Activated naive CD4-positive, alpha-beta T cell treated with anti-CD3 and anti-CD28 coated beads, Interleukin-2, amount 50 U/mL, for 24 hours (primary cell): ENCODE data around the gene TNS1.
"Not testable (repeated sequence)": the region's sequence is repeated elsewhere in the genome, so short reads cannot be mapped to it uniquely, and the experiment has no call there.

Experiments
- H3K27ac Mint-ChIP-seq: one replicate; pipeline ENCODE4 v1.8.0; 2021; ENCODE audit warnings: mild to moderate bottlenecking, mixed read lengths
- H3K27me3 Mint-ChIP-seq: one replicate; pipeline ENCODE4 v1.8.0; 2021; ENCODE audit warnings: mixed read lengths
- H3K36me3 Mint-ChIP-seq: one replicate; pipeline ENCODE4 v1.8.0; 2021; ENCODE audit warnings: mixed read lengths
- H3K4me1 Mint-ChIP-seq: one replicate; pipeline ENCODE4 v1.8.0; 2021; ENCODE audit warnings: mixed read lengths
- H3K4me3 Mint-ChIP-seq: one replicate; pipeline ENCODE4 v1.8.0; 2021; ENCODE audit warnings: mild to moderate bottlenecking, mixed read lengths
- H3K9me3 Mint-ChIP-seq: one replicate; pipeline ENCODE4 v1.8.0; 2021; ENCODE audit warnings: mixed read lengths

Gene TNS1

GRCh38 chr2:217794133-217794986 lies 208.4 kb downstream of the TNS1 start:
- peaks cover 10% of the 10 kb centered on the region for H3K4me1 Mint-ChIP-seq
- H3K36me3 Mint-ChIP-seq = no peaks in the 10 kb centered on the region
- H3K9me3 Mint-ChIP-seq = no peaks in the 10 kb centered on the region
- no peak overlapping the region for H3K4me3 Mint-ChIP-seq
- no peaks in the 10 kb centered on the region for H3K27me3 Mint-ChIP-seq
- H3K27ac Mint-ChIP-seq = no peak overlapping the region

GRCh38 chr2:217793566-217794132 lies 209.1 kb downstream of the TNS1 start:
- no peaks in the 10 kb centered on the region for H3K36me3 Mint-ChIP-seq
- peaks cover 13% of the 10 kb centered on the region for H3K4me1 Mint-ChIP-seq
- no peaks in the 10 kb centered on the region for H3K9me3 Mint-ChIP-seq
- H3K27ac Mint-ChIP-seq = no peak overlapping the region
- H3K27me3 Mint-ChIP-seq = no peaks in the 10 kb centered on the region
- H3K4me3 Mint-ChIP-seq = no peak overlapping the region

GRCh38 chr2:217792626-217793527 lies 209.9 kb downstream of the TNS1 start:
- Mint-ChIP-seq H3K27ac (no peak overlapping the region), H3K27me3 (no peaks in the 10 kb centered on the region), H3K4me3 (no peak overlapping the region), H3K36me3 (no peaks in the 10 kb centered on the region), H3K9me3 (no peaks in the 10 kb centered on the region), H3K4me1 (peaks cover 17% of the 10 kb centered on the region)

- Mint-ChIP-seq H3K9me3 (no peaks in the 10 kb centered on the region), H3K36me3 (no peaks in the 10 kb centered on the region), H3K4me1 (peaks cover 17% of the 10 kb centered on the region), H3K27me3 (no peaks in the 10 kb centered on the region), H3K4me3 (no peak overlapping the region), H3K27ac (no peak overlapping the region)
These were observed 211.2 kb downstream of the TNS1 start for GRCh38 chr2:217791551-217791950.

- Mint-ChIP-seq H3K27ac (no peak overlapping the region), H3K4me3 (peak overlapping the region; percentile 30), H3K36me3 (no peaks in the 10 kb centered on the region), H3K4me1 (peaks cover 17% of the 10 kb centered on the region), H3K27me3 (no peaks in the 10 kb centered on the region), H3K9me3 (no peaks in the 10 kb centered on the region)
These were observed 212.0 kb downstream of the TNS1 start for GRCh38 chr2:217790681-217791392.

GRCh38 chr2:217790195-217790594 lies 212.6 kb downstream of the TNS1 start:
- Mint-ChIP-seq H3K36me3 (no peaks in the 10 kb centered on the region), H3K4me3 (peak overlapping the region; percentile 30), H3K27ac (peak overlapping the region; percentile 56), H3K9me3 (no peaks in the 10 kb centered on the region), H3K27me3 (no peaks in the 10 kb centered on the region), H3K4me1 (peaks cover 20% of the 10 kb centered on the region)

GRCh38 chr2:217789736-217790181 lies 213.0 kb downstream of the TNS1 start:
- Mint-ChIP-seq H3K27me3 (no peaks in the 10 kb centered on the region), H3K4me3 (peak overlapping the region; percentile 30), H3K27ac (no peak overlapping the region), H3K9me3 (no peaks in the 10 kb centered on the region), H3K36me3 (no peaks in the 10 kb centered on the region), H3K4me1 (peaks cover 21% of the 10 kb centered on the region)

GRCh38 chr2:217789003-217789735 lies 213.6 kb downstream of the TNS1 start:
- Mint-ChIP-seq H3K36me3 (no peaks in the 10 kb centered on the region), H3K9me3 (no peaks in the 10 kb centered on the region), H3K4me1 (peaks cover 21% of the 10 kb centered on the region), H3K27me3 (no peaks in the 10 kb centered on the region), H3K27ac (no peak overlapping the region), H3K4me3 (peak overlapping the region; percentile 30)

GRCh38 chr2:217788669-217789002 lies 214.2 kb downstream of the TNS1 start:
- H3K4me3 Mint-ChIP-seq = no peak overlapping the region
- no peak overlapping the region for H3K27ac Mint-ChIP-seq
- H3K36me3 Mint-ChIP-seq = no peaks in the 10 kb centered on the region

GRCh38 chr2:217787160-217787877 lies 215.5 kb downstream of the TNS1 start:
- no peaks in the 10 kb centered on the region for H3K27me3 Mint-ChIP-seq
- no peak overlapping the region for H3K27ac Mint-ChIP-seq
- no peaks in the 10 kb centered on the region for H3K36me3 Mint-ChIP-seq
- no peak overlapping the region for H3K4me3 Mint-ChIP-seq
- peaks cover 21% of the 10 kb centered on the region for H3K4me1 Mint-ChIP-seq
- no peaks in the 10 kb centered on the region for H3K9me3 Mint-ChIP-seq

More at GRCh38 chr2:217788669-217789002, 214.2 kb downstream of the TNS1 start:
- Mint-ChIP-seq H3K4me1 (peaks cover 21% of the 10 kb centered on the region), H3K9me3 (no peaks in the 10 kb centered on the region), H3K27me3 (no peaks in the 10 kb centered on the region)

GRCh38 chr2:217786560-217786959 lies 216.2 kb downstream of the TNS1 start:
- H3K9me3 Mint-ChIP-seq, H3K27ac Mint-ChIP-seq, H3K4me3 Mint-ChIP-seq, H3K27me3 Mint-ChIP-seq, H3K36me3 Mint-ChIP-seq: not testable (repeated sequence)
- peaks cover 20% of the 10 kb centered on the region for H3K4me1 Mint-ChIP-seq

- no peaks in the 10 kb centered on the region for H3K36me3 Mint-ChIP-seq
- peaks cover 18% of the 10 kb centered on the region for H3K4me1 Mint-ChIP-seq
- no peak overlapping the region for H3K4me3 Mint-ChIP-seq
- no peak overlapping the region for H3K27ac Mint-ChIP-seq
- no peaks in the 10 kb centered on the region for H3K9me3 Mint-ChIP-seq
- H3K27me3 Mint-ChIP-seq = no peaks in the 10 kb centered on the region
These were observed 217.2 kb downstream of the TNS1 start for GRCh38 chr2:217785544-217786045.

- H3K4me3 Mint-ChIP-seq = no peak overlapping the region
- H3K27ac Mint-ChIP-seq = no peak overlapping the region
- H3K4me1 Mint-ChIP-seq = peaks cover 17% of the 10 kb centered on the region
- H3K36me3 Mint-ChIP-seq = no peaks in the 10 kb centered on the region
- H3K27me3 Mint-ChIP-seq = no peaks in the 10 kb centered on the region
- H3K9me3 Mint-ChIP-seq = no peaks in the 10 kb centered on the region
These were observed 217.7 kb downstream of the TNS1 start for GRCh38 chr2:217784996-217785543.

- no peak overlapping the region for H3K27ac Mint-ChIP-seq
- H3K36me3 Mint-ChIP-seq = no peaks in the 10 kb centered on the region
- peaks cover 12% of the 10 kb centered on the region for H3K4me1 Mint-ChIP-seq
- no peak overlapping the region for H3K4me3 Mint-ChIP-seq
- H3K27me3 Mint-ChIP-seq = no peaks in the 10 kb centered on the region
- no peaks in the 10 kb centered on the region for H3K9me3 Mint-ChIP-seq
These were observed 219.6 kb downstream of the TNS1 start for GRCh38 chr2:217783243-217783642.
